HepG2 (cell line): ENCODE results near the gene IRGQ. TPM values are rescaled to one million over a fixed set of nuclear protein-coding genes. Genes with fewer than 3 reads are reported as not detected.

ENCODE experiments used
- AHR ChIP-seq: IDR thresholded peaks from 2 replicates; pipeline ENCODE4 v1.6.1; 2018; ENCODE audit warnings: missing genetic modification reagents, missing compliant biosample characterization
- CEBPZ ChIP-seq: IDR thresholded peaks from 2 replicates; pipeline ENCODE4 v1.6.1; 2012; ENCODE audit warnings: low read length, improper control_type of control experiment
- E2F5 ChIP-seq: sonication (generic); formaldehyde crosslinking; conservative IDR thresholded peaks from 2 replicates; pipeline ENCODE4 v1.4.0; 2020; ENCODE audit warnings: missing genetic modification reagents
- EZH2 ChIP-seq: conservative IDR thresholded peaks from 2 replicates; pipeline ENCODE4 v1.6.1; 2012; ENCODE audit warnings: mild to moderate bottlenecking, low read depth, low read length, moderate library complexity
- MED13 ChIP-seq: sonication (generic); formaldehyde crosslinking; IDR thresholded peaks from 2 replicates; pipeline ENCODE4 v1.5.0; 2020; ENCODE audit warnings: missing genetic modification reagents
- NFKB2 ChIP-seq: sonication (generic); formaldehyde crosslinking; IDR thresholded peaks from 2 replicates; pipeline ENCODE4 v1.4.0; 2020; ENCODE audit warnings: missing genetic modification reagents, borderline replicate concordance
- POGK ChIP-seq: sonication (generic); formaldehyde crosslinking; conservative IDR thresholded peaks from 2 replicates; pipeline ENCODE4 v1.8.0; 2022; ENCODE audit warnings: mild to moderate bottlenecking, moderate library complexity, missing genetic modification reagents
- RAD21 ChIP-seq: fragments of 450-650 bp; formaldehyde crosslinking; IDR thresholded peaks from 2 replicates; pipeline ENCODE4 v1.5.0; 2020; ENCODE audit warnings: mild to moderate bottlenecking
- TARDBP ChIP-seq: sonication (generic); formaldehyde crosslinking; IDR thresholded peaks from 2 replicates; pipeline ENCODE4 v1.8.0; 2022; ENCODE audit warnings: mild to moderate bottlenecking, missing genetic modification reagents
- TCF12 ChIP-seq, 2 experiments: fragments of 450-650 bp in 1 of 2; sonication (generic) in 1 of 2; formaldehyde crosslinking in 1 of 2; IDR thresholded peaks; 2 replicates each; pipeline versions ENCODE4 v1.6.1 to v1.8.0; 2017 to 2022; ENCODE audit warnings: antibody characterized with exemption in 1 of 2, mild to moderate bottlenecking in 1 of 2, missing genetic modification reagents in 1 of 2, moderate library complexity in 1 of 2
- TEAD3 ChIP-seq: optimal IDR thresholded peaks from 2 replicates; pipeline ENCODE3; 2016; ENCODE audit warnings: borderline replicate concordance
- ZFP1 ChIP-seq: IDR thresholded peaks from 2 replicates; pipeline ENCODE4 v1.6.1; 2016
- ZNF3 ChIP-seq: IDR thresholded peaks from 2 replicates; pipeline ENCODE4 v1.7.0; 2017; ENCODE audit warnings: inconsistent platforms
- ZNF354B ChIP-seq: sonication (generic); formaldehyde crosslinking; IDR thresholded peaks from 2 replicates; pipeline ENCODE4 v1.8.0; 2022; ENCODE audit warnings: mild to moderate bottlenecking, missing genetic modification reagents
- ZNF430 ChIP-seq: sonication (generic); formaldehyde crosslinking; IDR thresholded peaks from 2 replicates; pipeline ENCODE4 v1.9.0; 2021; ENCODE audit warnings: mild to moderate bottlenecking, missing genetic modification reagents
- ZNF572 ChIP-seq: sonication (generic); formaldehyde crosslinking; IDR thresholded peaks from 2 replicates; pipeline ENCODE4 v1.5.1; 2020; ENCODE audit warnings: mild to moderate bottlenecking, missing genetic modification reagents
- ZNF609 ChIP-seq: sonication (generic); formaldehyde crosslinking; IDR thresholded peaks from 2 replicates; pipeline ENCODE4 v1.4.0; 2020; ENCODE audit warnings: mild to moderate bottlenecking, missing genetic modification reagents, borderline replicate concordance
- polyA plus RNA-seq, 8 experiments: library from polyadenylated mRNA; depleted of rRNA in 3 of 8; stranded (reverse) in 7 of 8; unstranded in 1 of 8; fragments of >200 nt; fragmentation: Illumina TruSeq in 4 of 8; extraction: Trizol in 4 of 8; gene quantifications; 2 replicates each; pipeline versions ENCODE4 v1.2.1 to v1.2.3, GENCODE V29; 2011 to 2016; ENCODE audit warnings: low read depth in 4 of 8, missing spikeins in 1 of 8, mixed read lengths in 1 of 8; ENCODE audit not compliant: insufficient read depth in 1 of 8
- total RNA-seq, 5 experiments: library from RNA; depleted of rRNA; stranded (reverse); fragments of >200 nt; fragmentation: Illumina TruSeq; extraction: Trizol; gene quantifications; 2 replicates each; pipeline ENCODE4 v1.2.3, GENCODE V29; 2016; ENCODE audit warnings: low read depth in 1 of 5

Gene IRGQ
- total and polyA plus RNA-seq, 2 of the 13 experiments (the other 11 are each of a cell fraction or from before 2014, with no cell fraction given), result 11.6 to 12.4 TPM

- no peak for TF ChIP-seq MED13 (CRISPR knock-in tag)
- TF ChIP-seq ZNF3 (CRISPR knock-in tag), result no peak
- TF ChIP-seq E2F5 (CRISPR knock-in tag), result no peak
- TF ChIP-seq EZH2, result no peak
- TF ChIP-seq POGK (CRISPR knock-in tag), result no peak
- peak; percentile 88 for TF ChIP-seq RAD21 (CRISPR knock-in tag)
- TF ChIP-seq ZNF609 (CRISPR knock-in tag), result no peak
- no peak for TF ChIP-seq ZNF572
- TF ChIP-seq TARDBP (CRISPR knock-in tag), result no peak
- no peak for TF ChIP-seq TEAD3 (CRISPR knock-in tag)
- no peak for TF ChIP-seq ZNF354B
- TF ChIP-seq ZFP1 (CRISPR knock-in tag), result no peak
- no peak for TF ChIP-seq TCF12 (IDR thresholded peaks at IDR 0.05)
- TF ChIP-seq TCF12 (CRISPR knock-in tag; IDR thresholded peaks at IDR 0.05), result no peak
- no peak for TF ChIP-seq ZNF430
- no peak for TF ChIP-seq NFKB2 (CRISPR knock-in tag)
- TF ChIP-seq CEBPZ, result no peak
- TF ChIP-seq AHR, result no peak
Measured at GRCh38 chr19:43594710-43595604, 977 bp downstream of the IRGQ start (continued).
